ENCODE results near the gene TMEM94. TPM values are rescaled to one million over a fixed set of nuclear protein-coding genes. Genes with fewer than 3 reads are reported as not detected.
A peak's percentile ranks its signal among the peaks of the same experiment; 100 is the strongest.

TMEM94 gene
- total RNA-seq, 4 donors from 2014 or later, result 19.3 to 56.5 (median 28.3) TPM

- 1 to 2% methylated on average over 32 to 35 of the region's 38 CpGs for WGBS, 2 donors
- Histone ChIP-seq H3K4me3 (peak overlapping the region; percentile 78 to 97 (median 89)), H3K27ac (peak overlapping the region; percentile 89 to 95 (median 93)), H3K4me1 (peaks cover 11 to 54% (median 30%) of the 10 kb centered on the region in 3 donors), H3K9me3 (no peaks in the 10 kb centered on the region), H3K27me3 (no peaks in the 10 kb centered on the region), H3K36me3 (no peaks in the 10 kb centered on the region)
- intact Hi-C loops (cut with DNase I), result no loop called here
- DNase-seq, result no peak
- no peak for TF ChIP-seq CTCF (IDR thresholded peaks at IDR 0.05)
- no peak for TF ChIP-seq POLR2A (IDR thresholded peaks at IDR 0.05)
Measured at GRCh38 chr17:75457047-75457654, 716 bp downstream of the TMEM94 start.

DNA sequence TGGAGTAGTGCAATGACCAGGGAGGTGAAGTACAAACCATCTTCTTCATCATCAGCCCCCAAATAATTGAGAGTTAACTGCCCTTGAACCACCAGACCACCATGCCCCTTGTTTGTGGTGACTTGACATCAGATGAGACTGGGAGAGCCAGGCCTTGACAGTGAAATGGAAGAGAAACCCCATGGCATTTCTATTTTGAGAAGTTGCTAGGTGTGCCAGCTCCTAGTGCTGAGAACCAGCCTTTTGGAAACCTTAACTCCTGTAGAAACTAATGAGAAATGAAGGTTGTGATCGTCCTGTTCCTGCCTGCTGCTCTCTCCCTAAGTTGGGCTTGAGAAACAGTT is 2.8 kb downstream of the TMEM94 start:
- no peaks in the 10 kb centered on the region for H3K36me3 ChIP-seq
- H3K4me1 ChIP-seq, result peaks cover 11 to 54% (median 30%) of the 10 kb centered on the region in 3 donors
- WGBS, 2 donors, result 33 to 36% methylated on average over 1 of the region's 1 CpG
- intact Hi-C loops (cut with DNase I), result no loop called here
- H3K4me3 ChIP-seq, result no peak overlapping the region
- DNase-seq, result no peak
- no peaks in the 10 kb centered on the region for H3K9me3 ChIP-seq
- no peaks in the 10 kb centered on the region for H3K27me3 ChIP-seq
- H3K27ac ChIP-seq, result peak overlapping the region; percentile 62 to 95 (median 86)
- TF ChIP-seq CTCF (IDR thresholded peaks at IDR 0.05) (no peak), POLR2A (IDR thresholded peaks at IDR 0.05) (no peak)

- Histone ChIP-seq H3K27me3 (no peaks in the 10 kb centered on the region), H3K9me3 (no peaks in the 10 kb centered on the region), H3K4me1 (peaks cover 11 to 54% (median 30%) of the 10 kb centered on the region in 3 donors), H3K36me3 (no peaks in the 10 kb centered on the region), H3K27ac (peak overlapping the region; percentile 62 to 95 (median 86)), H3K4me3 (peak overlapping the region in 1 of 4 donors; percentile 9)
- no peak for DNase-seq
- WGBS, 2 donors, result 32 to 44% methylated on average over 9 of the region's 9 CpGs
- TF ChIP-seq CTCF (IDR thresholded peaks at IDR 0.05) (no peak), POLR2A (IDR thresholded peaks at IDR 0.05) (peak in 1 of 4 donors; percentile 16)
- intact Hi-C loops (cut with DNase I), result no loop called here
Measured at GRCh38 chr17:75459590-75460267, 3.3 kb downstream of the TMEM94 start.

- H3K27ac ChIP-seq, result peak overlapping the region; percentile 62 to 95 (median 86)
- intact Hi-C loops (cut with DNase I), result no loop called here
- no peaks in the 10 kb centered on the region for H3K27me3 ChIP-seq
- peaks cover 11 to 54% (median 30%) of the 10 kb centered on the region in 3 donors for H3K4me1 ChIP-seq
- no peaks in the 10 kb centered on the region for H3K36me3 ChIP-seq
- WGBS, 2 donors, result 76 to 86% methylated on average over 4 of the region's 4 CpGs
- H3K4me3 ChIP-seq, result no peak overlapping the region
- no peaks in the 10 kb centered on the region for H3K9me3 ChIP-seq
- no peak for TF ChIP-seq CTCF (IDR thresholded peaks at IDR 0.05)
- DNase-seq, result no peak
Measured at GRCh38 chr17:75460295-75460694, 3.9 kb downstream of the TMEM94 start.

DNA sequence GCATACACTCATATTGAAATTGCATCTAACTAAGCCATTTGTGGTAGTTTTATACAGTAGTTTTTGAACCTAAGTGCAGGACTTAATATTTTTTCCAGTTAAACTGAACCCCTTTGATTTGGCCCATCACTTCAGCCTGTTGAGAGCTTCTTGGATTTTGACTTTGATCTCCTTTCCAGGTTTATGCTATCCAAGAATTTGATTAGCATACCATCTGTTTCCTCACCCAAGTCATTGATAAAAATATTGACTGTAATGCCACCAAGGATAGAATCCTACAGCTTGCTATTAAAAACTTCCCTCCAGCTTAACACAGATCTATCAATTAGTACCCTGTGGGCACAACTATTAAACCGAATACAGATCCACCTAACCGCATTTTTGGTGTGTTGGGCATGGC is 7.2 kb downstream of the TMEM94 start:
- no peaks in the 10 kb centered on the region for H3K9me3 ChIP-seq
- intact Hi-C loops (cut with DNase I), result no loop called here
- peaks cover 12 to 33% (median 22%) of the 10 kb centered on the region in 3 donors for H3K4me1 ChIP-seq
- H3K27me3 ChIP-seq, result no peaks in the 10 kb centered on the region
- no peak overlapping the region for H3K4me3 ChIP-seq
- no peaks in the 10 kb centered on the region for H3K36me3 ChIP-seq
- 85 to 92% methylated on average over 2 of the region's 2 CpGs for WGBS, 2 donors
- DNase-seq, result no peak
- TF ChIP-seq POLR2A (IDR thresholded peaks at IDR 0.05) (no peak), CTCF (IDR thresholded peaks at IDR 0.05) (no peak)
- H3K27ac ChIP-seq, result no peak overlapping the region
